ENCODE results near the gene LRSAM1.

The LRSAM1 gene

GRCh38 chr9:127423934-127424675 is 27.2 kb upstream of the LRSAM1 start, which contains the start of gene ZNF79:
Gene ZNF79 (plus strand): TSS chr9:127424382. CDS start chr9:127424788, 406 bp downstream.
- TF ChIP-seq POLR2AphosphoS5 (IDR thresholded peaks at IDR 0.05; ENCODE audit: low read depth, low read length) (peak; percentile 75), TAF1 (IDR thresholded peaks at IDR 0.05; ENCODE audit: borderline replicate concordance, insufficient read depth, low read length) (peak; percentile 61; the same call in 1 of the 2 replicates), SIN3A (IDR thresholded peaks at IDR 0.05; ENCODE audit: borderline replicate concordance, insufficient read depth, low read length) (peak; percentile 64; the same call in 1 of the 2 replicates), REST (IDR thresholded peaks at IDR 0.05; ENCODE audit: insufficient read depth in 1 of 2, low read depth in 2 of 2, low read length in 2 of 2) (peak; percentile 73 to 84), FOXP2 (optimal IDR thresholded peaks at IDR 0.05; ENCODE audit: borderline replicate concordance, extremely low read depth, extremely low read length, insufficient read depth) (no peak)

- TF ChIP-seq TAF1 (IDR thresholded peaks at IDR 0.05; ENCODE audit: borderline replicate concordance, insufficient read depth, low read length) (no peak), SIN3A (IDR thresholded peaks at IDR 0.05; ENCODE audit: borderline replicate concordance, insufficient read depth, low read length) (no peak), POLR2AphosphoS5 (IDR thresholded peaks at IDR 0.05; ENCODE audit: low read depth, low read length) (no peak), FOXP2 (optimal IDR thresholded peaks at IDR 0.05; ENCODE audit: borderline replicate concordance, extremely low read depth, extremely low read length, insufficient read depth) (no peak), REST (IDR thresholded peaks at IDR 0.05; ENCODE audit: insufficient read depth in 1 of 2, low read depth in 2 of 2, low read length in 2 of 2) (no peak)
Observed at GRCh38 chr9:127424676-127424999, 26.7 kb upstream of the LRSAM1 start.

GRCh38 chr9:127426756-127427155 is 24.6 kb upstream of the LRSAM1 start:
- TF ChIP-seq TAF1 (IDR thresholded peaks at IDR 0.05; ENCODE audit: borderline replicate concordance, insufficient read depth, low read length), result no peak
- TF ChIP-seq REST (IDR thresholded peaks at IDR 0.05; ENCODE audit: insufficient read depth in 1 of 2, low read depth in 2 of 2, low read length in 2 of 2), result no peak
- no peak for TF ChIP-seq FOXP2 (optimal IDR thresholded peaks at IDR 0.05; ENCODE audit: borderline replicate concordance, extremely low read depth, extremely low read length, insufficient read depth)
- no peak for TF ChIP-seq SIN3A (IDR thresholded peaks at IDR 0.05; ENCODE audit: borderline replicate concordance, insufficient read depth, low read length)
- TF ChIP-seq POLR2AphosphoS5 (IDR thresholded peaks at IDR 0.05; ENCODE audit: low read depth, low read length), result no peak

GRCh38 chr9:127428348-127428747 is 23.0 kb upstream of the LRSAM1 start:
- TF ChIP-seq TAF1 (IDR thresholded peaks at IDR 0.05; ENCODE audit: borderline replicate concordance, insufficient read depth, low read length) (no peak), SIN3A (IDR thresholded peaks at IDR 0.05; ENCODE audit: borderline replicate concordance, insufficient read depth, low read length) (no peak), FOXP2 (optimal IDR thresholded peaks at IDR 0.05; ENCODE audit: borderline replicate concordance, extremely low read depth, extremely low read length, insufficient read depth) (no peak), REST (IDR thresholded peaks at IDR 0.05; ENCODE audit: insufficient read depth in 1 of 2, low read depth in 2 of 2, low read length in 2 of 2) (no peak), POLR2AphosphoS5 (IDR thresholded peaks at IDR 0.05; ENCODE audit: low read depth, low read length) (no peak)
